ENCODE results near the gene FOXP1. TPM values are rescaled to one million over a fixed set of nuclear protein-coding genes. Genes with fewer than 3 reads are reported as not detected.
A peak's percentile ranks its signal among the peaks of the same experiment; 100 is the strongest.

FOXP1 gene
- total RNA-seq, 2 donors from 2014 or later: 101 to 171 TPM

DNA sequence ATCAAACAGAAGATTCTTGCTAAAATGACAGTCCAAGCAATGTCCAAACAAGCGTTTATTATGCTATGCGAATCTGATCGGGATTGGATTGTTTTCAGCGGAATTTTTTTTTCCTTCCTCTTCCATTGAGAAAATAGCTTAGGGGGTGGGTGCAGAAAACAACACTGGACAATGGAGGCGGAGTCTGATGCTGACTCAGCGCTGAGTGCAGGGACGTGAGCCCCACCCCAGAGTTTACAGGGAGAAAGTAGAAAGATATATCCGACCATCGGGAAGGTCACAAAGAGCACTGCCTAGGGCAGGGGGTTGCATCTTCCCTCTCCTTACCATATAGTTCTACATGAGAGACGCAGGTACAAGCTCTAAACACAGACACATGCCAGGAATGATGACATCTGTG lies 117.0 kb downstream of the FOXP1 start:
- Mint-ChIP-seq H3K27ac (no peak overlapping the region), H3K4me1 (peaks cover 25% of the 10 kb centered on the region), H3K27me3 (no peaks in the 10 kb centered on the region), H3K36me3 (ENCODE audit: low read depth) (peaks cover 5% of the 10 kb centered on the region), H3K4me3 (no peak overlapping the region), H3K9me3 (no peaks in the 10 kb centered on the region)
- no peak for ATAC-seq (replicated peaks)

GRCh38 chr3:71465371-71466036 lies 118.0 kb downstream of the FOXP1 start:
- Mint-ChIP-seq H3K27me3 (no peaks in the 10 kb centered on the region), H3K4me1 (peaks cover 35% of the 10 kb centered on the region), H3K9me3 (no peaks in the 10 kb centered on the region), H3K36me3 (ENCODE audit: low read depth) (peaks cover 12% of the 10 kb centered on the region), H3K27ac (no peak overlapping the region), H3K4me3 (no peak overlapping the region)
- ATAC-seq (replicated peaks): no peak

GRCh38 chr3:71464613-71465012 lies 118.9 kb downstream of the FOXP1 start:
- Mint-ChIP-seq H3K4me1 (peaks cover 33% of the 10 kb centered on the region), H3K27me3 (no peaks in the 10 kb centered on the region), H3K4me3 (no peak overlapping the region), H3K27ac (peak overlapping the region; percentile 16), H3K36me3 (ENCODE audit: low read depth) (peaks cover 12% of the 10 kb centered on the region), H3K9me3 (no peaks in the 10 kb centered on the region)
- no peak for ATAC-seq (replicated peaks)

DNA sequence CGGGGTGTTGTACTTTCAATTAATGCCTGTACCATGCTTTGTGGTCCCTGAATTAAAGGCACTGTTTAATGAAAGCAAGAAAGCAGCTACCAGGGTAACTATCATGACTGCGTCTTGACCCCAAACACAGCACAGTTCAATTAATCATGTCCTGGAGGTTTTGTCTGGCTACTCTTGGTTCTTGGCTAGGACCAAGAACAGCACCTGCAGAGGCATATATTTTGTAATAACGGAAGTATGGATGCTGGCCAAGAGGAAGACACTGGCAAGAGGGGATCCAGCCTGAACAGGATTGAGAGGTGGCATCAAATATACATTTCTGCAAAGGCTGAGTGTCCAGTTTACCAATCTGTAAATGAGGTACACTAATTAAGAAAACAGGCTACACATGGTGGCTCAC lies 119.9 kb downstream of the FOXP1 start:
- H3K4me3 Mint-ChIP-seq: no peak overlapping the region
- H3K27ac Mint-ChIP-seq: peak overlapping the region; percentile 8
- H3K27me3 Mint-ChIP-seq: no peaks in the 10 kb centered on the region
- H3K9me3 Mint-ChIP-seq: no peaks in the 10 kb centered on the region
- no peak for ATAC-seq (replicated peaks)
- H3K4me1 Mint-ChIP-seq: peaks cover 27% of the 10 kb centered on the region
- H3K36me3 Mint-ChIP-seq (ENCODE audit: low read depth): peaks cover 12% of the 10 kb centered on the region

DNA sequence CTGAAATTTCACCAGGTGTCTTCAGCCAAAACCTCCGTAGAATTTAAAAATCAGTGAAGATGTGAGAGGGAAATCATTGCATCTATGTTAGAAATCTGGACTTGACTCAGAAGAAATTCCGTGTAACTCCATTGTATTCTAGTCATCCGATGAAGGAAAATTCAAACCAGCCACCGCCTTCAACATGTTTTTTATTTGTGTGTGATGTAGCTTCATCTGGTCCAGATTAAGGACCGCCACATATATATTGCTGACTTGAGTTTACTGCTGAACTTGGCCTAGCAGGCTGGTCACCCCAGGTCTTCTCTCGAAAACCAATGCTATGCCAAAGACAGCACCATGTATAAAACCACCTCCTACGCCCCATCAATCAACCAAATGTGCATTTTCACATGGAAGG lies 120.9 kb downstream of the FOXP1 start:
- Mint-ChIP-seq H3K27me3 (no peaks in the 10 kb centered on the region), H3K9me3 (no peaks in the 10 kb centered on the region), H3K4me3 (peak overlapping the region; percentile 79), H3K4me1 (peaks cover 33% of the 10 kb centered on the region), H3K27ac (peak overlapping the region; percentile 94), H3K36me3 (ENCODE audit: low read depth) (peaks cover 12% of the 10 kb centered on the region)
- ATAC-seq (replicated peaks): no peak

DNA sequence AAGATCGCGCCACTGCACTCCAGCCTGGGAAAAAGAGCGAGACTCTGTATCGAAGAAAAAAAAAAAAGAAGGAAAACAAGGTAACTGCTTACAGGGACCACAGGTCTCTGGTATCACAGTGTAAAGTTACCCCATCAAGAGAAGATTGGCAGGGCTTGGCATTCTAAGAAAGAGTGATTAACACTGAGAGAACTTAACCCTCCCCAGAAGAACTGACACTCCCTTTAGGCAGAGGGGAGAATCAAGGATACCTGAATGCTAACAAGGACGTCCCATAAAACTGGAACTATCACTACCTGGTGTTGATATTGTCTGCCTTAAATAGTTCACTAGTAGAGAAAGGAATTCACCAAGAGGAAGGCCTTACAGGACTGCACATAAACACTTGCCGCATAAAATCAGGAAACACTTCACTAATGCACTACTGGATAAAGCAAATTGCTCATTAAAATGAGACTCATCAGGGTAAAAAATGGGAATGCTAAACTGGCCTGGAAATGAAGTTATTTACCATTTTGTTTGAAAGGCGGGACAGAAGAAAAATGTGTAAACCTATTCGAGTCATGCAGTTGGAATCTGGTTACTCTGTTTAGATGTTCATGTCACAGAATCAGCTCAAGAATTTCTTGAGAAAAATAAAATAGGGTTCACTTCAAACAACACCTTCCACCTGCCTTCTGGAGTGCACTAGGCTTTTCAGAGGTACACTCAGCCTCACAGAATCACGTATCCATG lies 121.6 kb downstream of the FOXP1 start:
- ATAC-seq (replicated peaks): no peak
- H3K4me1 Mint-ChIP-seq: peaks cover 35% of the 10 kb centered on the region
- H3K9me3 Mint-ChIP-seq: no peaks in the 10 kb centered on the region
- H3K4me3 Mint-ChIP-seq: peak overlapping the region; percentile 79
- peak overlapping the region; percentile 94 for H3K27ac Mint-ChIP-seq
- no peaks in the 10 kb centered on the region for H3K27me3 Mint-ChIP-seq
- H3K36me3 Mint-ChIP-seq (ENCODE audit: low read depth): peaks cover 12% of the 10 kb centered on the region

GRCh38 chr3:71461114-71461513 lies 122.4 kb downstream of the FOXP1 start:
- H3K4me3 Mint-ChIP-seq: peak overlapping the region; percentile 79
- peaks cover 43% of the 10 kb centered on the region for H3K4me1 Mint-ChIP-seq
- no peaks in the 10 kb centered on the region for H3K9me3 Mint-ChIP-seq
- H3K36me3 Mint-ChIP-seq (ENCODE audit: low read depth): peaks cover 9% of the 10 kb centered on the region
- H3K27me3 Mint-ChIP-seq: no peaks in the 10 kb centered on the region
- ATAC-seq (replicated peaks): peak; percentile 87
- H3K27ac Mint-ChIP-seq: peak overlapping the region; percentile 94

GRCh38 chr3:71458895-71459294 lies 124.6 kb downstream of the FOXP1 start:
- Mint-ChIP-seq H3K4me1 (peaks cover 61% of the 10 kb centered on the region), H3K27ac (no peak overlapping the region), H3K4me3 (peak overlapping the region; percentile 80), H3K9me3 (no peaks in the 10 kb centered on the region), H3K36me3 (ENCODE audit: low read depth) (peaks cover 7% of the 10 kb centered on the region), H3K27me3 (no peaks in the 10 kb centered on the region)
- no peak for ATAC-seq (replicated peaks)

DNA sequence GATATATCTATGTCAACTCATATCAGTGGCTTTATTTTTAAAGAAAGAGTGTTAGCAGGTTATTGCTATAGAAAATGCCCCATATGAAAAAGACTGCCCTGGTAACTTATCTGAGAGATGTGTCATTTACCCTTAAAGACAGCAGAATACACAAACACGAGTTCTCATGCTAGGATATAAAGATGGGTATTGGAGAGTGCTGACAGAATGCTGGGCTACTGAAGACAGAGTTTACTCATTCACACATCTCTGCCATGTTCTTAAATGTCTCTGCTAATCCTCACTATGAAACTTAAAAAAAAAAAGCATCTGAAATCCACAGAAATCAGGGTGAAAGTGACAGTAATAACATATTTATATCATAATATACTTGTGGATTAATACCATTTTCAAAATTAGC lies 126.7 kb downstream of the FOXP1 start:
- H3K36me3 Mint-ChIP-seq (ENCODE audit: low read depth): peaks cover 7% of the 10 kb centered on the region
- H3K9me3 Mint-ChIP-seq: no peaks in the 10 kb centered on the region
- peak overlapping the region; percentile 80 for H3K4me3 Mint-ChIP-seq
- peaks cover 68% of the 10 kb centered on the region for H3K4me1 Mint-ChIP-seq
- peak overlapping the region; percentile 88 for H3K27ac Mint-ChIP-seq
- H3K27me3 Mint-ChIP-seq: no peaks in the 10 kb centered on the region
- ATAC-seq (replicated peaks): peak; percentile 52

GRCh38 chr3:71456156-71456555 lies 127.4 kb downstream of the FOXP1 start:
- H3K36me3 Mint-ChIP-seq (ENCODE audit: low read depth): peaks cover 4% of the 10 kb centered on the region
- peak overlapping the region; percentile 80 for H3K4me3 Mint-ChIP-seq
- no peak for ATAC-seq (replicated peaks)
- H3K9me3 Mint-ChIP-seq: no peaks in the 10 kb centered on the region
- H3K27ac Mint-ChIP-seq: peak overlapping the region; percentile 88
- H3K27me3 Mint-ChIP-seq: no peaks in the 10 kb centered on the region
- peaks cover 66% of the 10 kb centered on the region for H3K4me1 Mint-ChIP-seq

- Mint-ChIP-seq H3K27me3 (no peaks in the 10 kb centered on the region), H3K9me3 (no peaks in the 10 kb centered on the region), H3K27ac (peak overlapping the region; percentile 88), H3K36me3 (ENCODE audit: low read depth) (no peaks in the 10 kb centered on the region), H3K4me3 (peak overlapping the region; percentile 80), H3K4me1 (peaks cover 70% of the 10 kb centered on the region)
- ATAC-seq (replicated peaks): peak; percentile 48
These were observed 128.8 kb downstream of the FOXP1 start for GRCh38 chr3:71454512-71455403.

DNA sequence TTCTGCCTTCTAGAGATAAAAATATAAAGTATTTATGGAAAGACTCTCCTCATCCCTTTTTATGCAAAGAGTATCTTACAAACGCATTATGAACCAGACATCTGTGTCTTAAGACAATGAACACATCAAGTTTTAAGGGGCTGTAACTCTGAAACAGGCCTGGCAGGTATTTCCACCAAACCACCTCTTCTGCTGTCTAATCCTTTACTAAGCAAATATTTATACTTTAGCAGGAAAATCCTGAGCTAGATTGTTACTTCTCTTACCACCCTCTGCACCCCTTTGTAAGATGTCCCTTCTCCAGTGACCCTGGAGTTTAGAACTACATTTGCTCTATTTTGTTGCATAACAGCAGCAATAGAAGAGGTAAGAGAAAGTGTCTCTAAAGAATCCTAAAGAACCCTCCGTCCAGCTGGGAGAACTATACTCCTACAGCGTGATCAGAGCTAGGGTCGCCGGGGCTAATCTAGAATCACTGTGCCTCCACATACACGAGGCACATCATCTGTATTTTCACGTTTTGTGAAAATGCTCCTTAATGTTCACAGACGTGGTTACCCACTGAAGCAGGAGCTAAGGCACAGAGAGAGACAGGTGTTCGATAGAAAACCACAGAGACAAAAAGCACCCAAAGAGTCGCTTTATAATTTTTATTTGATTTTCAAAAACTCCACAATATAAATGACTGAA lies 129.6 kb downstream of the FOXP1 start:
- Mint-ChIP-seq H3K9me3 (no peaks in the 10 kb centered on the region), H3K27me3 (no peaks in the 10 kb centered on the region), H3K4me3 (peak overlapping the region; percentile 80), H3K27ac (peak overlapping the region; percentile 88), H3K4me1 (peaks cover 70% of the 10 kb centered on the region), H3K36me3 (ENCODE audit: low read depth) (no peaks in the 10 kb centered on the region)
- peak; percentile 2 for ATAC-seq (replicated peaks)

- no peak for ATAC-seq (replicated peaks)
- Mint-ChIP-seq H3K27me3 (no peaks in the 10 kb centered on the region), H3K27ac (peak overlapping the region; percentile 88), H3K4me3 (peak overlapping the region; percentile 80), H3K36me3 (ENCODE audit: low read depth) (no peaks in the 10 kb centered on the region), H3K9me3 (no peaks in the 10 kb centered on the region), H3K4me1 (peaks cover 71% of the 10 kb centered on the region)
These were observed 130.2 kb downstream of the FOXP1 start for GRCh38 chr3:71453319-71453718.

GRCh38 chr3:71451812-71452211 lies 131.7 kb downstream of the FOXP1 start:
- H3K4me1 Mint-ChIP-seq: peaks cover 76% of the 10 kb centered on the region
- H3K4me3 Mint-ChIP-seq: peak overlapping the region; percentile 80
- no peaks in the 10 kb centered on the region for H3K9me3 Mint-ChIP-seq
- no peaks in the 10 kb centered on the region for H3K36me3 Mint-ChIP-seq (ENCODE audit: low read depth)
- no peaks in the 10 kb centered on the region for H3K27me3 Mint-ChIP-seq
- ATAC-seq (replicated peaks): no peak
- H3K27ac Mint-ChIP-seq: peak overlapping the region; percentile 88

Data from activated T-helper 17 cell treated with anti-CD3 and anti-CD28 coated beads, Interleukin-2, amount 50 U/mL, for 72 hours (primary cell).